Body of pancreas (tissue), 4 donors: ENCODE measurements around the gene ZNF793.

Experiments used
- CTCF ChIP-seq, 7 experiments: fragments of 450-650 bp in 4 of 7; fragments of 200-600 bp in 3 of 7; sonication (generic) in 3 of 7; IDR thresholded peaks; one replicate each; pipeline ENCODE4 v1.5.1; 2016 to 2019; ENCODE audit warnings: antibody characterized with exemption in 7 of 7
- POLR2A ChIP-seq, 3 donors: fragments of 450-650 bp; IDR thresholded peaks; one replicate each; pipeline ENCODE4 v1.6.1; 2016; ENCODE audit warnings: antibody characterized with exemption in 3 of 3, mild to moderate bottlenecking in 2 of 3

GRCh38 chr19:37466277-37466797 lies 40.4 kb upstream of the ZNF793 start:
- TF ChIP-seq POLR2A (IDR thresholded peaks at IDR 0.05) (no peak), CTCF (IDR thresholded peaks at IDR 0.05) (no peak)
